K562 (cell line): Measurements from ENCODE around the gene RTN4. TPM values are rescaled to one million over a fixed set of nuclear protein-coding genes. Genes with fewer than 3 reads are reported as not detected.

Source experiments
- ELK1 ChIP-seq: sonication (generic); formaldehyde crosslinking; IDR thresholded peaks from 2 replicates; pipeline ENCODE4 v1.8.1; 2022; ENCODE audit warnings: missing genetic modification reagents
- ETV6 ChIP-seq, 3 experiments: fragments of 150-350 bp in 1 of 3; sonication (generic) in 1 of 3; formaldehyde crosslinking in 1 of 3; IDR thresholded peaks; 2 replicates each; pipeline versions ENCODE4 v1.6.1 to v1.8.0; 2014 to 2022; ENCODE audit warnings: borderline replicate concordance in 2 of 3, low read depth in 2 of 3, antibody characterized with exemption in 1 of 3, low read length in 1 of 3, mild to moderate bottlenecking in 1 of 3, missing genetic modification reagents in 1 of 3
- FOXM1 ChIP-seq, 2 experiments: fragments of 450-650 bp in 1 of 2; sonication (generic) in 1 of 2; formaldehyde crosslinking in 1 of 2; IDR thresholded peaks; 2 replicates each; pipeline versions ENCODE4 v1.6.1 to v1.9.0; 2017 to 2022; ENCODE audit warnings: low read depth in 2 of 2, mild to moderate bottlenecking in 2 of 2, missing genetic modification reagents in 1 of 2, moderate library complexity in 1 of 2
- HMG20B ChIP-seq: fragments of 250-450 bp; sonication (Bioruptor Pico); IDR thresholded peaks from 2 replicates; pipeline ENCODE4 v1.5.0; 2021; ENCODE audit warnings: mild to moderate bottlenecking
- LARP7 ChIP-seq: fragments of 450-650 bp; IDR thresholded peaks from 2 replicates; pipeline ENCODE4 v1.6.1; 2016
- MEF2A ChIP-seq: IDR thresholded peaks from 2 replicates; pipeline ENCODE4 v1.6.1; 2011; ENCODE audit warnings: low read depth, mild to moderate bottlenecking, low read length, moderate library complexity; ENCODE audit not compliant: control insufficient read depth
- SMAD1 ChIP-seq: fragments of 150-350 bp; IDR thresholded peaks from 2 replicates; pipeline ENCODE4 v1.6.1; 2014; ENCODE audit warnings: low read length, low read depth; ENCODE audit not compliant: partially characterized antibody
- TARDBP ChIP-seq: fragments of 450-650 bp; IDR thresholded peaks from 2 replicates; pipeline ENCODE4 v1.6.1; 2016
- TBP ChIP-seq: optimal IDR thresholded peaks from 2 replicates; pipeline ENCODE3; 2011; ENCODE audit warnings: low read depth, low read length, improper control_type of control experiment
- YBX1 ChIP-seq: fragments of 450-650 bp; IDR thresholded peaks from 2 replicates; pipeline ENCODE4 v1.7.1; 2016; ENCODE audit warnings: mild to moderate bottlenecking
- ZBED1 ChIP-seq: IDR thresholded peaks from 2 replicates; pipeline ENCODE4 v1.6.1; 2014
- ZNF740 ChIP-seq, 3 experiments: fragments of 200-800 bp in 1 of 3; sonication (Bioruptor generic) in 1 of 3; sonication (generic) in 1 of 3; formaldehyde crosslinking in 1 of 3; IDR thresholded peaks; 2 replicates each; pipeline versions ENCODE4 v1.6.1 to v1.8.0; 2016 to 2022; ENCODE audit warnings: mild to moderate bottlenecking in 2 of 3, missing compliant biosample characterization in 2 of 3, missing genetic modification characterization in 2 of 3, missing genetic modification reagents in 1 of 3
- polyA plus RNA-seq, 8 experiments: library from polyadenylated mRNA; depleted of rRNA in 4 of 8; stranded (reverse) in 5 of 8; unstranded in 3 of 8; fragments of >200 nt; fragmentation: Nextera tagmentation in 2 of 8; fragmentation: Illumina TruSeq in 1 of 8; extraction: Ambion mirVana in 2 of 8; extraction: Trizol in 1 of 8; gene quantifications; 2 replicates each; pipeline versions ENCODE4 v1.2.1 to v1.2.3, GENCODE V29; 2011 to 2014; ENCODE audit warnings: inconsistent platforms in 1 of 8, missing spikeins in 1 of 8
- total RNA-seq, 7 experiments: library from RNA; depleted of rRNA in 6 of 7; stranded (reverse); fragments of >200 nt in 6 of 7; fragmentation: Illumina TruSeq in 2 of 7; extraction: Trizol in 2 of 7; gene quantifications; 2 replicates each; pipeline versions ENCODE4 v1.2.1 to v1.2.3, GENCODE V29; 2011 to 2021; ENCODE audit warnings: low replicate concordance in 1 of 7
- TF ChIP-seq, protein P1 (sequence below): fragments of 450-650 bp; formaldehyde crosslinking; IDR thresholded peaks from 2 replicates; pipeline ENCODE4 v1.4.0; 2020; ENCODE audit warnings: mild to moderate bottlenecking
- TF ChIP-seq, protein P2 (sequence below): sonication (generic); formaldehyde crosslinking; IDR thresholded peaks from 2 replicates; pipeline ENCODE4 v1.8.0; 2022; ENCODE audit warnings: mild to moderate bottlenecking, missing genetic modification reagents
- TF ChIP-seq, protein P3 (sequence below): IDR thresholded peaks from 3 replicates; pipeline ENCODE4 v1.6.1; 2011; ENCODE audit warnings: borderline replicate concordance, mild to moderate bottlenecking, moderate library complexity; ENCODE audit not compliant: insufficient read length; ENCODE audit errors: extremely low read depth

RTN4 gene
- total and polyA plus RNA-seq, 9 of the 15 experiments (the other 6 are each of a cell fraction or from before 2014, with no cell fraction given): 73.0 to 248 (median 116) TPM

DNA sequence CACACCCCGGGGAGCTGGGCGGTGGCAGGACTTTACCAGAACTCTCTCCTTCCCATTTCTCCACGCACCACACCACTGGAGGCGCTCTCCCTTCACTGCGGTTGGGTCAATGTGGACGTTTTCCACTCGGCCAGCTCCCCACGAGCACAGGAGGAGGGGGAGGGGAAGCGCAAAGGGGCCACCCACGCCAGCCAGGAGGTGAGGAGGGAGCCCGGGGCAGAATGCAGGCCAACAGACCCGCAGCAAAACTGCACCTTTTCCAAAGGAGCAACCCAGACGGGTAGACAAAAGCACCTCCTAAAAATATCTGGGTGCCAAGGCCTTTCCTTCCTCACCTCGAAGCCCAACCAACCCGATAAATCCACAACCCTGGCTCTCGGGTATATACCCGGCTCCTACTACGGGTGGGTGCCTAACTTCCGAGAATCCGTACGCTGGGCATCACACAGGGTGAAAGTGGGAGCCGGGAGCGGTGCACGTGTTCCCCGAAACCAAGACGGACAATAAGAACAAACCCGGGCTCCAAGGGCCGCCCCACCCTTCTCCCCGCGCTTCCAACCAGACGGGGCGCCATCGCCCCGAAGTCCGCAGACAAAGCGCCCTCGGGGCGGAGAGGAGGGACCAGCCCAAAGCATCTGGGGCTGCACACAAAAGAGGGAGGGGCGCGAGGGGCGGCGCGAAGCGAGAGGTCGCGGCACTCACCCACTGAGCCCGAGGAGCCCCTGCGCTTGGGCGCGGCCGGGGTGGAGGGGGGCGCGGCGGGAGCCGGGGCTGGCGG, 1.0 kb downstream of the RTN4 start (continued):
- TF ChIP-seq ELK1 (CRISPR knock-in tag) (no peak), YBX1 (no peak), TARDBP (peak; percentile 91; the same call in 1 of the 2 replicates), FOXM1 (IDR thresholded peaks at IDR 0.05; ENCODE audit: low read depth) (no peak), FOXM1 (CRISPR knock-in tag; IDR thresholded peaks at IDR 0.05; ENCODE audit: low read depth) (peak; percentile 73; the same call in 1 of the 2 replicates), ETV6 (IDR thresholded peaks at IDR 0.05; ENCODE audit: borderline replicate concordance in 1 of 2, low read depth in 2 of 2, low read length in 1 of 2) (no peak), ETV6 (CRISPR knock-in tag; IDR thresholded peaks at IDR 0.05; ENCODE audit: borderline replicate concordance) (no peak), ZNF740 (CRISPR knock-in tag; IDR thresholded peaks at IDR 0.05) (no peak; the same call in 1 of the 2 replicates), ZNF740 (tag; IDR thresholded peaks at IDR 0.05) (no peak; a peak in 1 of 4 replicates), LARP7 (no peak), MEF2A (peak; percentile 41), SMAD1 (no peak), ZBED1 (peak; percentile 26; the same call in 1 of the 2 replicates), TBP (peak; percentile 61), HMG20B (CRISPR knock-in tag) (no peak)
- TF ChIP-seq, protein P1, sequence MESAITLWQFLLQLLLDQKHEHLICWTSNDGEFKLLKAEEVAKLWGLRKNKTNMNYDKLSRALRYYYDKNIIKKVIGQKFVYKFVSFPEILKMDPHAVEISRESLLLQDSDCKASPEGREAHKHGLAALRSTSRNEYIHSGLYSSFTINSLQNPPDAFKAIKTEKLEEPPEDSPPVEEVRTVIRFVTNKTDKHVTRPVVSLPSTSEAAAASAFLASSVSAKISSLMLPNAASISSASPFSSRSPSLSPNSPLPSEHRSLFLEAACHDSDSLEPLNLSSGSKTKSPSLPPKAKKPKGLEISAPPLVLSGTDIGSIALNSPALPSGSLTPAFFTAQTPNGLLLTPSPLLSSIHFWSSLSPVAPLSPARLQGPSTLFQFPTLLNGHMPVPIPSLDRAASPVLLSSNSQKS (CRISPR knock-in tag): no peak
- TF ChIP-seq, protein P2, sequence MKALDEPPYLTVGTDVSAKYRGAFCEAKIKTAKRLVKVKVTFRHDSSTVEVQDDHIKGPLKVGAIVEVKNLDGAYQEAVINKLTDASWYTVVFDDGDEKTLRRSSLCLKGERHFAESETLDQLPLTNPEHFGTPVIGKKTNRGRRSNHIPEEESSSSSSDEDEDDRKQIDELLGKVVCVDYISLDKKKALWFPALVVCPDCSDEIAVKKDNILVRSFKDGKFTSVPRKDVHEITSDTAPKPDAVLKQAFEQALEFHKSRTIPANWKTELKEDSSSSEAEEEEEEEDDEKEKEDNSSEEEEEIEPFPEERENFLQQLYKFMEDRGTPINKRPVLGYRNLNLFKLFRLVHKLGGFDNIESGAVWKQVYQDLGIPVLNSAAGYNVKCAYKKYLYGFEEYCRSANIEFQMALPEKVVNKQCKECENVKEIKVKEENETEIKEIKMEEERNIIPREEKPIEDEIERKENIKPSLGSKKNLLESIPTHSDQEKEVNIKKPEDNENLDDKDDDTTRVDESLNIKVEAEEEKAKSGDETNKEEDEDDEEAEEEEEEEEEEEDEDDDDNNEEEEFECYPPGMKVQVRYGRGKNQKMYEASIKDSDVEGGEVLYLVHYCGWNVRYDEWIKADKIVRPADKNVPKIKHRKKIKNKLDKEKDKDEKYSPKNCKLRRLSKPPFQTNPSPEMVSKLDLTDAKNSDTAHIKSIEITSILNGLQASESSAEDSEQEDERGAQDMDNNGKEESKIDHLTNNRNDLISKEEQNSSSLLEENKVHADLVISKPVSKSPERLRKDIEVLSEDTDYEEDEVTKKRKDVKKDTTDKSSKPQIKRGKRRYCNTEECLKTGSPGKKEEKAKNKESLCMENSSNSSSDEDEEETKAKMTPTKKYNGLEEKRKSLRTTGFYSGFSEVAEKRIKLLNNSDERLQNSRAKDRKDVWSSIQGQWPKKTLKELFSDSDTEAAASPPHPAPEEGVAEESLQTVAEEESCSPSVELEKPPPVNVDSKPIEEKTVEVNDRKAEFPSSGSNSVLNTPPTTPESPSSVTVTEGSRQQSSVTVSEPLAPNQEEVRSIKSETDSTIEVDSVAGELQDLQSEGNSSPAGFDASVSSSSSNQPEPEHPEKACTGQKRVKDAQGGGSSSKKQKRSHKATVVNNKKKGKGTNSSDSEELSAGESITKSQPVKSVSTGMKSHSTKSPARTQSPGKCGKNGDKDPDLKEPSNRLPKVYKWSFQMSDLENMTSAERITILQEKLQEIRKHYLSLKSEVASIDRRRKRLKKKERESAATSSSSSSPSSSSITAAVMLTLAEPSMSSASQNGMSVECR: 0 out of 2 replicates have a peak, but pooled peaks have one; percentile 51
- TF ChIP-seq, protein P3, sequence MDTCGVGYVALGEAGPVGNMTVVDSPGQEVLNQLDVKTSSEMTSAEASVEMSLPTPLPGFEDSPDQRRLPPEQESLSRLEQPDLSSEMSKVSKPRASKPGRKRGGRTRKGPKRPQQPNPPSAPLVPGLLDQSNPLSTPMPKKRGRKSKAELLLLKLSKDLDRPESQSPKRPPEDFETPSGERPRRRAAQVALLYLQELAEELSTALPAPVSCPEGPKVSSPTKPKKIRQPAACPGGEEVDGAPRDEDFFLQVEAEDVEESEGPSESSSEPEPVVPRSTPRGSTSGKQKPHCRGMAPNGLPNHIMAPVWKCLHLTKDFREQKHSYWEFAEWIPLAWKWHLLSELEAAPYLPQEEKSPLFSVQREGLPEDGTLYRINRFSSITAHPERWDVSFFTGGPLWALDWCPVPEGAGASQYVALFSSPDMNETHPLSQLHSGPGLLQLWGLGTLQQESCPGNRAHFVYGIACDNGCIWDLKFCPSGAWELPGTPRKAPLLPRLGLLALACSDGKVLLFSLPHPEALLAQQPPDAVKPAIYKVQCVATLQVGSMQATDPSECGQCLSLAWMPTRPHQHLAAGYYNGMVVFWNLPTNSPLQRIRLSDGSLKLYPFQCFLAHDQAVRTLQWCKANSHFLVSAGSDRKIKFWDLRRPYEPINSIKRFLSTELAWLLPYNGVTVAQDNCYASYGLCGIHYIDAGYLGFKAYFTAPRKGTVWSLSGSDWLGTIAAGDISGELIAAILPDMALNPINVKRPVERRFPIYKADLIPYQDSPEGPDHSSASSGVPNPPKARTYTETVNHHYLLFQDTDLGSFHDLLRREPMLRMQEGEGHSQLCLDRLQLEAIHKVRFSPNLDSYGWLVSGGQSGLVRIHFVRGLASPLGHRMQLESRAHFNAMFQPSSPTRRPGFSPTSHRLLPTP: no peak
